ENCODE results near the gene ZNF678. TPM values are rescaled to one million over a fixed set of nuclear protein-coding genes. Genes with fewer than 3 reads are reported as not detected.
A peak's percentile ranks its signal among the peaks of the same experiment; 100 is the strongest.

The ZNF678 gene
- total and polyA plus RNA-seq, 12 donors = 0.75 to 4.7 (median 3.2) TPM

GRCh38 chr1:227545361-227545760 is 18.0 kb upstream of the ZNF678 start:
- ATAC-seq = no peak
- Histone ChIP-seq H3K4me3 (no peak overlapping the region), H3K9me3 (no peaks in the 10 kb centered on the region), H3K27me3 (peaks cover 0 to 7% (median 0%) of the 10 kb centered on the region in 7 donors), H3K4me1 (peaks cover 0 to 17% (median 12%) of the 10 kb centered on the region in 9 donors), H3K36me3 (no peaks in the 10 kb centered on the region), H3K27ac (no peak overlapping the region)
- intact Hi-C loops (cut with DNase I) = loop anchor here in 3 of 10 donors (2.0 to 10.0 kb wide), 3 partner anchors 33 to 399 kb away; partner anchors contain the start of gene WNT9A (in 2 of the 3)
- WGBS, 2 donors = 87 to 93% methylated on average over 5 of the region's 5 CpGs
- TF ChIP-seq CTCF (IDR thresholded peaks at IDR 0.05) = no peak
- DNase-seq = no peak

- no peak overlapping the region for H3K27ac ChIP-seq
- DNase-seq = peak in 1 of 2 donors; percentile 6
- intact Hi-C loops (cut with DNase I) = loop anchor here in 3 of 10 donors (10.0 kb wide), 2 partner anchors 61 to 399 kb away; partner anchors contain the start of gene WNT9A (in 2 of the 3)
These were observed 17.3 kb upstream of the ZNF678 start for GRCh38 chr1:227546059-227546458.

GRCh38 chr1:227546598-227547309 is 16.6 kb upstream of the ZNF678 start:
- 94% methylated on average over 8 of the region's 8 CpGs for WGBS, 2 donors
- Histone ChIP-seq H3K27ac (no peak overlapping the region), H3K36me3 (no peaks in the 10 kb centered on the region), H3K27me3 (peaks cover 0 to 5% (median 0%) of the 10 kb centered on the region in 7 donors), H3K9me3 (peaks cover 0 to 10% (median 3%) of the 10 kb centered on the region in 11 donors), H3K4me3 (no peak overlapping the region), H3K4me1 (peaks cover 0 to 13% (median 8%) of the 10 kb centered on the region in 9 donors)
- DNase-seq (no peak), ATAC-seq (no peak)
- TF ChIP-seq CTCF (IDR thresholded peaks at IDR 0.05) = no peak
- intact Hi-C loops (cut with DNase I) = loop anchor here in 3 of 10 donors (10.0 kb wide), 2 partner anchors 62 to 398 kb away; partner anchors contain the start of gene WNT9A (in 2 of the 3)

More at GRCh38 chr1:227546059-227546458, 17.3 kb upstream of the ZNF678 start:
- peaks cover 0 to 17% (median 12%) of the 10 kb centered on the region in 9 donors for H3K4me1 ChIP-seq
- H3K27me3 ChIP-seq = peaks cover 0 to 7% (median 0%) of the 10 kb centered on the region in 7 donors
- no peak for ATAC-seq
- H3K36me3 ChIP-seq = no peaks in the 10 kb centered on the region
- WGBS, 2 donors = 76 to 98% methylated on average over 5 of the region's 5 CpGs
- peaks cover 0 to 3% (median 0%) of the 10 kb centered on the region in 11 donors for H3K9me3 ChIP-seq
- no peak overlapping the region for H3K4me3 ChIP-seq
- no peak for TF ChIP-seq CTCF (IDR thresholded peaks at IDR 0.05)

GRCh38 chr1:227547310-227548118 is 15.8 kb upstream of the ZNF678 start:
- Histone ChIP-seq H3K27ac (no peak overlapping the region), H3K27me3 (no peaks in the 10 kb centered on the region), H3K4me1 (peaks cover 0 to 11% (median 6%) of the 10 kb centered on the region in 9 donors), H3K9me3 (peaks cover 0 to 17% (median 7%) of the 10 kb centered on the region in 11 donors), H3K36me3 (no peaks in the 10 kb centered on the region), H3K4me3 (no peak overlapping the region)
- TF ChIP-seq CTCF (IDR thresholded peaks at IDR 0.05) = no peak
- ATAC-seq (no peak), DNase-seq (no peak)
- intact Hi-C loops (cut with DNase I) = loop anchor here in 3 of 10 donors (10.0 kb wide), 2 partner anchors 63 to 397 kb away; partner anchors contain the start of gene WNT9A (in 2 of the 3)
- WGBS, 2 donors = 72 to 81% methylated on average over 8 of the region's 8 CpGs
